Esophagus (tissue), 2 donors: ENCODE measurements around the gene GAREM1. TPM values are rescaled to one million over a fixed set of nuclear protein-coding genes. Genes with fewer than 3 reads are reported as not detected.

Experiments used
- H3K27ac ChIP-seq, 2 donors: one replicate each; pipeline ENCODE4 v1.5.1; 2013; ENCODE audit warnings: low read depth in 2 of 2, mild to moderate bottlenecking in 2 of 2, inconsistent platforms in 1 of 2, low read length in 1 of 2, moderate library complexity in 1 of 2
- H3K27me3 ChIP-seq, 2 donors: one replicate each; pipeline ENCODE4 v1.6.1; 2013; ENCODE audit warnings: low read length in 2 of 2, control low read depth in 1 of 2, mild to moderate bottlenecking in 1 of 2; ENCODE audit not compliant: insufficient read depth in 2 of 2, control insufficient read depth in 1 of 2
- H3K36me3 ChIP-seq, 2 donors: one replicate each; pipeline ENCODE4 v1.6.1; 2013; ENCODE audit warnings: low read length in 1 of 2; ENCODE audit not compliant: control insufficient read depth in 2 of 2, insufficient read depth in 2 of 2
- H3K4me1 ChIP-seq, 2 donors: one replicate each; pipeline ENCODE4 v1.6.1; 2013; ENCODE audit warnings: low read length in 1 of 2; ENCODE audit not compliant: control insufficient read depth in 2 of 2, insufficient read depth in 2 of 2
- H3K4me3 ChIP-seq, 2 donors: one replicate each; pipeline ENCODE4 v1.5.1; 2013; ENCODE audit warnings: low read length in 2 of 2, mild to moderate bottlenecking in 2 of 2, low read depth in 1 of 2, moderate library complexity in 1 of 2
- H3K9me3 ChIP-seq, 2 donors: one replicate each; pipeline ENCODE4 v1.6.1; 2013; ENCODE audit warnings: mild to moderate bottlenecking in 2 of 2, low read depth in 1 of 2, low read length in 1 of 2, moderate library complexity in 1 of 2; ENCODE audit not compliant: control insufficient read depth in 2 of 2, insufficient read depth in 1 of 2
- WGBS, 2 donors: extraction: QIAGEN DNeasy Blood & Tissue Kit; methylation state at CpG; one replicate each; pipeline ENCODE4 v1.1.7; 2013; 5-methylcytosine and 5-hydroxymethylcytosine counted together
- polyA plus RNA-seq, 2 donors: library from polyadenylated mRNA; stranded (reverse); fragments of 200-250 nt; gene quantifications; one replicate each; pipeline ENCODE4 v1.2.3, GENCODE V29; 2013
- donor health status: healthy with polysubstance abuse.
- donor health status: Bipolar disorder and iron deficiency.

Gene GAREM1
- polyA plus RNA-seq, 2 donors: 4.9 to 6.1 TPM

DNA sequence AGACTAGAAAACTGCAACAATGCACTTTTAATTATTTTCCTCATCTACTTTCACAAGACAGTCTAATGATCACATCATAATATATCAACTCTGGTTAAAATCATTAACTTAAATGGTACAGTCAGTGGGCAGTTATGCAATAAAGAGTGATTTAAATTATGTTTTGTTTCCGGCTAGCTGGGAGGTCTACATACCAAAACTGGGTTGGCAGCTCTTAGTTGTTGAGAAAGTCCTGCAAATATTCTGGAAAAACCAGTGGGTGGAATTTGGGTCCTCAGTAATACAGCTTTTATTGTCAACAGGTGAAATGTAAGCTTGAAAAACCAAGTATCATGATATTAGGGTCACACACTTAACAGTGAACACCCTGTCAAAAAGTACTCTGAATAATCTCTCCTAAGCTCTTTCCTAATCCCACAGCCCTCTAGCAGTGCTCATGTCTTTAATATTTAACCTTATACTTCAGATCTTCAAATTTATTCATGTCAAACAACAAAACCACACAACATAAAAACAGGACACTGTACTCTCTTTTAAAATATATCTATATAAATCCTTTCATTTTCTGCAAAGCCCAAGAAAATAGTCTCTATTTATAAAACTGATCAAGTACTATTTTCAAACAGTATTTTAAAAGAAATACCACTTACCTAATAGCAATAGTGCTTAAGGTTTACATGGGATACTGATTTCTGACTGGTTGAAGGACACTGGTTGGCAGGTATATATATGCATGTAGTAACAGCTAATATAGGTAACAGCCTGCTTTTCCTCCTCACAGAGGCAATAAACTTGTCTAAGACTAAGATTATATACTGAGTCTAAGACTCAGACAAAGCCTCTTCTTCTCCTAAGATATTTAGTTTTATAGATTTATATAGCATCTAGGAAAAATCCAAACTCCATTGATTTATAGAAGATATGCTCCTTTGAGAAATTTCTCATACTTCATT lies 103.8 kb downstream of the GAREM1 start:
- H3K27ac ChIP-seq: peak overlapping the region in 1 of 2 donors; percentile 12
- no peak overlapping the region for H3K4me3 ChIP-seq
- peaks cover 0 to 2% of the 10 kb centered on the region in 2 donors for H3K36me3 ChIP-seq
- H3K9me3 ChIP-seq: no peaks in the 10 kb centered on the region
- H3K4me1 ChIP-seq: peaks cover 0 to 12% of the 10 kb centered on the region in 2 donors
- H3K27me3 ChIP-seq: no peaks in the 10 kb centered on the region
- 28 to 58% methylated on average over 1 of the region's 1 CpG for WGBS, 2 donors

DNA sequence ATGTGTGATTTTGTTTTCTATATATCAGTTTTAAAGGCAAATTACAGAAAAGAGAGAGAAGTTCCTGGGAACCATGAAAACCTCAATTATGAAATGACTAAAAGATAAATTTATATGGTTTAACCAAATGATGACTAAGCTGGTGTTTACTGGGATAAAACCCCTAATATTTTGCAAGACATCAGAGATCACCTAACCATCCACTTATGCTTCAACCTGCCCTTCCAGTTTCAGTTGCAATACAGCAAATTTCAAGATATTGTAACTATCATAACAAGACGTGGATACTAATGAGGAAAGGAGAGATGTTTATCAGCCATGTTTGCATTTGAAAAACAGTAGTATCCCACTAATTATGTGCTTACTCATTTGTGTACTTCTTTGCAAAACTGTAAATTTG lies 108.2 kb downstream of the GAREM1 start:
- 53 to 61% methylated on average over 1 of the region's 1 CpG for WGBS, 2 donors
- no peaks in the 10 kb centered on the region for H3K36me3 ChIP-seq

DNA sequence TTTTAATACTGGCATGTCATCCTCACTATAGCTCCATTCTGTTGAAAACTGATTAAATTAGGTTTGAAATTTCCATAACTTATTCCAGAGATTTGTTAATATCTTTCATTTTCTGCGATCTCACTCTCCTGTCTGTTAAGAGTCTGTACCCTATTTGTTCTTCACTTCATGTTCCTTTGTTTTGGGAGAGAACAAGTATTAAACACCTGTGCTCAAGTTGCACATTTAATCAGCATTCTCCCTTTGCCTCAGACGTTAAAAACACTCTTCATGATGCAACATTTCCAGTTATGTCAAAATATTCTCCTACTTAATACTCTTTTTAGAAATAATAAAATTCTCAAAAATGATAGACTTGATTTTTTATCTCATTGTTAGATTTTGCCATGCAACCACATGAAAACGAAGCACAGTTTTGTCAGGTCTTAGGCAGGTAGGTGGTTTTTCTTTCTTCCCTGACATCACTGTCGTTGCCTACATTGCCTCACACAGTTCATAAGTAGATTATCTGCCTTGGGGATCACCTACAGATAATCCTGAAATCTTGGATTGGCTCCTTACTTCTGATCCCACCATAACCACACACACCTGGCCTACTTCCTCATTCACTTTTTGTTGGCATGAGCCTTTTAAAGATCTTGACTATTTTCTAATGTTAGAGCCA lies 109.9 kb downstream of the GAREM1 start:
- H3K4me1 ChIP-seq: peaks cover 0 to 2% of the 10 kb centered on the region in 2 donors
- no peaks in the 10 kb centered on the region for H3K9me3 ChIP-seq
- H3K36me3 ChIP-seq: no peaks in the 10 kb centered on the region
- no peaks in the 10 kb centered on the region for H3K27me3 ChIP-seq
- no peak overlapping the region for H3K4me3 ChIP-seq
- H3K27ac ChIP-seq: no peak overlapping the region
- WGBS, 2 donors: 72 to 80% methylated on average over 4 of the region's 4 CpGs

More for the DNA sequence above, 108.2 kb downstream of the GAREM1 start:
- H3K4me3 ChIP-seq: no peak overlapping the region
- H3K27ac ChIP-seq: no peak overlapping the region
- no peaks in the 10 kb centered on the region for H3K9me3 ChIP-seq
- H3K4me1 ChIP-seq: peaks cover 0 to 2% of the 10 kb centered on the region in 2 donors
- H3K27me3 ChIP-seq: no peaks in the 10 kb centered on the region

DNA sequence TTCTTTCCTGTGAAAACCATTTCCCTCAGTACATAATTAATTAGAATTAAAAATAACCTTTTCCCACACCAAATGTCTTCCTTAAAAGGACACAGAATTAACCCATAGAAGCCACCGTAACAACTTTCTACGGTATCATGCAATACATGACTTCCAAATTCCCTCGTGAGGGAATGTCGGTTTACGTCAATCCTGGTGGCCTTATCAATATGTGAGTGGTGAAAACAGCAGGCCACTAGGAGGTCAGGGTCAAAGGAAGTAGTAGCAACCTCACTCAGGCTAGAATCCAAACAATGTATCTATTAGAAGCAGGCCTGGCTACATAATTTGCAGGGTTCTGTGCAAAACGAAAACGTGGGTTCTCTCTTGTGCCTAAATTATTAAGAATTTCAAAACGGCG lies 112.2 kb downstream of the GAREM1 start:
- H3K4me3 ChIP-seq: no peak overlapping the region
- peaks cover 0 to 2% of the 10 kb centered on the region in 2 donors for H3K4me1 ChIP-seq
- no peak overlapping the region for H3K27ac ChIP-seq
- H3K9me3 ChIP-seq: no peaks in the 10 kb centered on the region
- H3K27me3 ChIP-seq: no peaks in the 10 kb centered on the region
- H3K36me3 ChIP-seq: no peaks in the 10 kb centered on the region
- WGBS, 2 donors: 80 to 88% methylated on average over 9 of the region's 9 CpGs

DNA sequence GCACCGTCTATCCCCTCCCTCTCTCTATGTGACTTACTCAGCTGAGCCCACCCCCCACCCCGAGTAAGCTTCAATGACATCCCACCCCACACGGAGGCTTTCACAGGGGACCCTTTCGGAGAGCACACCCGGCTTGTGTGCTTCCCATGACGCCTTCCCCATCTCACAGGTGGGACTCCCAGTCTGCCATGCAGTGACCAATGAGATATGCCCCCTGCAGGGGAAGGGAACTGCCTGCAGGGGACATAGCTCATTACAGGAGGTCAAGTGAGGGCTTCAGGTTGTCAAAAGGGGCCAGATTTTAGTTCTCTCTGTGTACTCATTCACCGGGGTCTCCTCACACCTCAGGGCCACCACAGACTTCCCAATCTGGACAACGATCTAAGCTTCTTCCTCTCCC lies 112.6 kb downstream of the GAREM1 start:
- Histone ChIP-seq H3K9me3 (no peaks in the 10 kb centered on the region), H3K27ac (no peak overlapping the region), H3K4me3 (no peak overlapping the region), H3K36me3 (no peaks in the 10 kb centered on the region), H3K27me3 (no peaks in the 10 kb centered on the region), H3K4me1 (peaks cover 0 to 2% of the 10 kb centered on the region in 2 donors)
- WGBS, 2 donors: 77 to 82% methylated on average over 8 of the region's 8 CpGs

DNA sequence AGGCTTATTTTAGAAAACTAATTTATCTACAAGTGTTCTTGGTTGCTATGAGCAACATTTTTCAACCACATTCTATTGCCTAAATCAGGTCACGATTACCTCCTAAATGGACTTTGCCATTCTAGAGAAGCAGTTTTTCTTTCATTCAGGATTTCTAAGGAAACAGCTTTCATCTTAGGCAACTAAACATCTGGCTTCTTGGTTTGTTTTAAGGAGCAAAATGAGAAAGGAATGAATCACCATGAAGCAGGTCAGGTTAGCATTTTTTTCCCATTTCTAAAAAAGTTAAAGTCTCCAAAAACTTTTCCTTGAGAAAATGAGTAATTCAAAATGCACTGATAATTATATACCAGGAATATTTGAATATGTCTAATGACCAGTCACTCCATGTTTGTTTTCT lies 114.8 kb downstream of the GAREM1 start:
- no peaks in the 10 kb centered on the region for H3K36me3 ChIP-seq
- no peaks in the 10 kb centered on the region for H3K27me3 ChIP-seq
- 35 to 60% methylated on average over 1 of the region's 1 CpG for WGBS, 2 donors
- H3K4me1 ChIP-seq: no peaks in the 10 kb centered on the region
- H3K9me3 ChIP-seq: no peaks in the 10 kb centered on the region
- H3K4me3 ChIP-seq: no peak overlapping the region
- H3K27ac ChIP-seq: no peak overlapping the region

DNA sequence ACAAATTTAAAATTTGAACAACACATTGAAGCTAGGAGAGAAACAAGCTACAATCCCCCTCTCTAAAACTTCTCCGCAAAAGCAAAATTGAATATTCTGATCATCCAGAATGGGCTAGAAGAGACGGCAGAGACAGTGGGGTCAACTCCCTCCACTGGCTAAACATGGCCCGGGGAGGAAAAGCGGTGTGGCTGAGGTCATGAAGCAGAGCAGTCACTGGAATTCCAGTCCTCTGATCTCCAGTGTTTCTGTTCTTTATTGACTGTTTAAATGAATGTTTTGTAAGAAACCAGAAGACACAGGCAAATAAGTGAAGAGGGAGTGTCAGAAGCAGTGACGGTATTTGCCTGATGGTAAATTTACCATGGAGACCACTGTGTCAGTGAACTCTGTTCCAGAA lies 116.2 kb downstream of the GAREM1 start:
- H3K4me3 ChIP-seq: no peak overlapping the region
- no peaks in the 10 kb centered on the region for H3K4me1 ChIP-seq
- WGBS, 2 donors: 95 to 96% methylated on average over 5 of the region's 5 CpGs
- H3K36me3 ChIP-seq: no peaks in the 10 kb centered on the region
- no peaks in the 10 kb centered on the region for H3K27me3 ChIP-seq
- H3K27ac ChIP-seq: no peak overlapping the region
- no peaks in the 10 kb centered on the region for H3K9me3 ChIP-seq

DNA sequence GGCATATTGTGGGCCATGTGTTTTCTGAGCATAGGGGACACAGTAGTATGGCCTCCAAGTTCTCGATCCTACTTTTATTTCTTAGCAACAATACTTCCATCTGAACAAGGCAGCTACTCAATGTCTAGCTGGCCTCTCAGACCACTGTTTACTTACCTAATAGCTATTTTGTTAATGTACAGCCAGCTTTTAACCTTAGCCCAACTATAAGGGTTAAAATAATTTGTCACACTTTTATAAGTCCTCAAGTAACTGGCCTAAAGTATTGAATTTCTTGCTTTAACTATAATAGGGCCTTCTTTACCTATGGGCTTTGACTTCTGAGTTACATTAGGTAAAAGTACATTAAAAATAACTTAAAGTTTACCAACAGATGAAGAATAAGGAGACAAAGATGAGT lies 117.4 kb downstream of the GAREM1 start:
- Histone ChIP-seq H3K9me3 (no peaks in the 10 kb centered on the region), H3K27ac (no peak overlapping the region), H3K4me3 (no peak overlapping the region), H3K36me3 (no peaks in the 10 kb centered on the region), H3K4me1 (no peaks in the 10 kb centered on the region), H3K27me3 (no peaks in the 10 kb centered on the region)
- WGBS, 2 donors: 89 to 97% methylated on average over 1 of the region's 1 CpG

DNA sequence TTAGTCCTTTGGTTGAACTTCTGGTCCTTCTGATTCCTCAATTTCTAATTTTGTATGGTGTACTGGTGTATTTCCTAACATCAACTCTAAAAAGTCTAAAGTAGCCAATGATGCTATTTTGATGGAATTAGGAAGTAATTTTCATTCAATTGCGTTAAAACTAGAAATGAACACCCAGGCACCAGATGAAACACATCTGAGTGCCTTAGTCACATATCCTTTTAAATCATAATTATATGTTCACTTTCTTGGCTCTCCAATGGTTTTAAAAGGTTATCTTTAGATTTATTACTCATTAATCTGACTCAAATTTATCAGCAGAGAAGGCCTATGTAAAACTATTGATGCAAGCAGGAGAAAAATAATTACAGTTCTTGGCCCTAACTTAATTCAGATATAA lies 119.7 kb downstream of the GAREM1 start:
- 39 to 56% methylated on average over 1 of the region's 1 CpG for WGBS, 2 donors
- Histone ChIP-seq H3K9me3 (no peaks in the 10 kb centered on the region), H3K4me3 (no peak overlapping the region), H3K27me3 (no peaks in the 10 kb centered on the region), H3K27ac (no peak overlapping the region), H3K36me3 (no peaks in the 10 kb centered on the region), H3K4me1 (no peaks in the 10 kb centered on the region)
